ENCODE results near the gene C17orf78.

- no peak for TF ChIP-seq POLR2A (IDR thresholded peaks at IDR 0.05; ENCODE audit: borderline replicate concordance, extremely low read depth, insufficient read depth, insufficient read length)
- no peak for TF ChIP-seq CTCF (IDR thresholded peaks at IDR 0.05 in 2 of 3, conservative IDR thresholded peaks at IDR 0.05 in 1 of 3; ENCODE audit: borderline replicate concordance in 1 of 3, insufficient read depth in 1 of 3, low read depth in 2 of 3, low read length in 2 of 3)
- no peak for TF ChIP-seq MAX (IDR thresholded peaks at IDR 0.05)
- no peak for TF ChIP-seq TCF7L2 (IDR thresholded peaks at IDR 0.05; ENCODE audit: borderline replicate concordance, extremely low read depth, insufficient read depth, insufficient read length)
- TF ChIP-seq JUND (IDR thresholded peaks at IDR 0.05), result no peak
- TF ChIP-seq POLR2AphosphoS5 (IDR thresholded peaks at IDR 0.05; ENCODE audit: low read depth, low read length), result no peak
- TF ChIP-seq, protein P1, sequence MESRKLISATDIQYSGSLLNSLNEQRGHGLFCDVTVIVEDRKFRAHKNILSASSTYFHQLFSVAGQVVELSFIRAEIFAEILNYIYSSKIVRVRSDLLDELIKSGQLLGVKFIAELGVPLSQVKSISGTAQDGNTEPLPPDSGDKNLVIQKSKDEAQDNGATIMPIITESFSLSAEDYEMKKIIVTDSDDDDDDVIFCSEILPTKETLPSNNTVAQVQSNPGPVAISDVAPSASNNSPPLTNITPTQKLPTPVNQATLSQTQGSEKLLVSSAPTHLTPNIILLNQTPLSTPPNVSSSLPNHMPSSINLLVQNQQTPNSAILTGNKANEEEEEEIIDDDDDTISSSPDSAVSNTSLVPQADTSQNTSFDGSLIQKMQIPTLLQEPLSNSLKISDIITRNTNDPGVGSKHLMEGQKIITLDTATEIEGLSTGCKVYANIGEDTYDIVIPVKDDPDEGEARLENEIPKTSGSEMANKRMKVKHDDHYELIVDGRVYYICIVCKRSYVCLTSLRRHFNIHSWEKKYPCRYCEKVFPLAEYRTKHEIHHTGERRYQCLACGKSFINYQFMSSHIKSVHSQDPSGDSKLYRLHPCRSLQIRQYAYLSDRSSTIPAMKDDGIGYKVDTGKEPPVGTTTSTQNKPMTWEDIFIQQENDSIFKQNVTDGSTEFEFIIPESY (IDR thresholded peaks at IDR 0.05; ENCODE audit: extremely low read depth, insufficient replicate concordance, low read length), result no peak
- no peak for TF ChIP-seq CBX3 (IDR thresholded peaks at IDR 0.05; ENCODE audit: low read depth)
Observed at GRCh38 chr17:37392024-37392590, 16.3 kb downstream of the C17orf78 start.

Measured in HCT116 (cell line).